ENCODE results near the gene CKMT1A.
"Not testable (repeated sequence)": the region's sequence is repeated elsewhere in the genome, so short reads cannot be mapped to it uniquely, and the experiment has no call there.

CKMT1A gene

GRCh38 chr15:43728053-43728725 is 34.5 kb downstream of the CKMT1A start:
- H3K27me3 Mint-ChIP-seq, H3K4me1 Mint-ChIP-seq, H3K4me3 Mint-ChIP-seq, H3K36me3 Mint-ChIP-seq, H3K27ac Mint-ChIP-seq, H3K9me3 Mint-ChIP-seq: not testable (repeated sequence)

- Mint-ChIP-seq H3K4me3 (no peak overlapping the region), H3K27me3 (no peaks in the 10 kb centered on the region), H3K27ac (no peak overlapping the region), H3K4me1 (no peaks in the 10 kb centered on the region), H3K9me3 (no peaks in the 10 kb centered on the region), H3K36me3 (peaks cover 2% of the 10 kb centered on the region)
These were observed 41.8 kb downstream of the CKMT1A start for GRCh38 chr15:43735416-43735815.

GRCh38 chr15:43746245-43746902 is 52.7 kb downstream of the CKMT1A start, which contains the start of gene PDIA3:
TSS of gene PDIA3 (plus strand) at chr15:43746438. CDS start at chr15:43746540, 102 bp downstream.
- not testable (repeated sequence) for H3K27me3 Mint-ChIP-seq, H3K36me3 Mint-ChIP-seq, H3K9me3 Mint-ChIP-seq
- peak within 1 kb of the TSS; percentile 98 for H3K4me3 Mint-ChIP-seq
- H3K4me1 Mint-ChIP-seq, result peaks cover 26% of the 10 kb centered on the region
- peak within 1 kb of the TSS; percentile 98 for H3K27ac Mint-ChIP-seq

GRCh38 chr15:43746903-43747309 is 53.2 kb downstream of the CKMT1A start:
- not testable (repeated sequence) for H3K27me3 Mint-ChIP-seq, H3K36me3 Mint-ChIP-seq, H3K9me3 Mint-ChIP-seq
- Mint-ChIP-seq H3K27ac (peak overlapping the region; percentile 98), H3K4me1 (peaks cover 31% of the 10 kb centered on the region), H3K4me3 (peak overlapping the region; percentile 98)

- Mint-ChIP-seq H3K4me3 (peak overlapping the region; percentile 98), H3K36me3 (peaks cover 13% of the 10 kb centered on the region), H3K4me1 (peaks cover 46% of the 10 kb centered on the region), H3K9me3 (no peaks in the 10 kb centered on the region), H3K27ac (peak overlapping the region; percentile 79), H3K27me3 (no peaks in the 10 kb centered on the region)
These were observed 54.7 kb downstream of the CKMT1A start for GRCh38 chr15:43748376-43748775.
